Measurements from ENCODE around the gene FBXL16. TPM values are rescaled to one million over a fixed set of nuclear protein-coding genes. Genes with fewer than 3 reads are reported as not detected.
A peak's percentile ranks its signal among the peaks of the same experiment; 100 is the strongest.
"Not testable (repeated sequence)": the region's sequence is repeated elsewhere in the genome, so short reads cannot be mapped to it uniquely, and the experiment has no call there.

The FBXL16 gene
- total and polyA plus RNA-seq, 11 donors: 0.03 to 1.00 (median 0.59) TPM; not detected in 6

DNA sequence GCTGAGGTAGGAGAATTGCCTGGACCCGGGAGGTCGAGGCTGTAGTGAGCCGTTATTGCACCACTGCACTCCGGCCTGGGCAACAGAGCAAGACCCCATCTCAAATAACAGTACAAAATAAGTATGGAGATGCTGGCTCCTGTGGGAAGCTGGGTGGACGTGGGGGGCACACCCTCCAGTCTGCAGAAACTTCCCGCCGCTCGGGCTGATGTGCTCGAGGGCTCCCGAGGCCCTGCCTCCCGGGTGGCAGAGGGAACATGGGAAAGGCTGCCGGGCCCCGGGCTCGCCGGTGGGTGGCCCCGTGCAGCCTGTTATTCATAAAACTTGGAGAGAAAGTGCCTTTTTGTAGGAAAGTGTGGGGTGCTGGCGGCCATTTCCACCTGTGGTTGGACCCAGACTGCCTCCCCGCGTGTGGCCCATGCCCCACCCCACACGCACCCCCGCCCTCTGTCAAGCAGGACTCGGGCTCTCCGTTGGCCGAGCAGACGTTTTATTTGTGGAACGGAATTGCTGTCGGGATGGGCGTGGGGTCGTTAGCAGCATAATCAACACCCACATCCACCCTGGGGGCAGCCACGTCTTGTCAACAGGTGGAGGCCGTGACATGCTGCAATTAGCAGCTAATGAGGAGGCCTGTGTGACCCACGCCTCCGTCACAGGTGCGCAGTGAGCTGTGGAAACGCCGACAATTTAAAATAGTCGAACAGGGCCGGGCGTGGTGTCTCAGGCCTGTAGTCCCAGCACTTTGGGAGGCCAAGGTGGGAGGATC, 42.6 kb upstream of the FBXL16 start:
- no peak overlapping the region for H3K27ac ChIP-seq
- no peaks in the 10 kb centered on the region for H3K36me3 ChIP-seq
- peaks cover 0 to 29% (median 0%) of the 10 kb centered on the region in 9 donors for H3K27me3 ChIP-seq
- intact Hi-C loops (cut with DNase I): loop anchor here in 1 of 10 donors (5.0 kb wide), 1 partner anchor 36 kb away; no protein-coding TSS in a partner anchor
- DNase-seq: peak in 1 of 5 donors; percentile 4
- ATAC-seq: no peak
- no peak for TF ChIP-seq POLR2A (IDR thresholded peaks at IDR 0.05)
- TF ChIP-seq, protein P1, sequence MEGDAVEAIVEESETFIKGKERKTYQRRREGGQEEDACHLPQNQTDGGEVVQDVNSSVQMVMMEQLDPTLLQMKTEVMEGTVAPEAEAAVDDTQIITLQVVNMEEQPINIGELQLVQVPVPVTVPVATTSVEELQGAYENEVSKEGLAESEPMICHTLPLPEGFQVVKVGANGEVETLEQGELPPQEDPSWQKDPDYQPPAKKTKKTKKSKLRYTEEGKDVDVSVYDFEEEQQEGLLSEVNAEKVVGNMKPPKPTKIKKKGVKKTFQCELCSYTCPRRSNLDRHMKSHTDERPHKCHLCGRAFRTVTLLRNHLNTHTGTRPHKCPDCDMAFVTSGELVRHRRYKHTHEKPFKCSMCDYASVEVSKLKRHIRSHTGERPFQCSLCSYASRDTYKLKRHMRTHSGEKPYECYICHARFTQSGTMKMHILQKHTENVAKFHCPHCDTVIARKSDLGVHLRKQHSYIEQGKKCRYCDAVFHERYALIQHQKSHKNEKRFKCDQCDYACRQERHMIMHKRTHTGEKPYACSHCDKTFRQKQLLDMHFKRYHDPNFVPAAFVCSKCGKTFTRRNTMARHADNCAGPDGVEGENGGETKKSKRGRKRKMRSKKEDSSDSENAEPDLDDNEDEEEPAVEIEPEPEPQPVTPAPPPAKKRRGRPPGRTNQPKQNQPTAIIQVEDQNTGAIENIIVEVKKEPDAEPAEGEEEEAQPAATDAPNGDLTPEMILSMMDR (IDR thresholded peaks at IDR 0.05): no peak
- no peaks in the 10 kb centered on the region for H3K9me3 ChIP-seq
- H3K4me3 ChIP-seq: no peak overlapping the region
- 80 to 89% (median 83%) methylated on average over 38 to 39 of the region's 39 CpGs for WGBS, 4 donors
- peaks cover 0 to 3% (median 0%) of the 10 kb centered on the region in 12 donors for H3K4me1 ChIP-seq

DNA sequence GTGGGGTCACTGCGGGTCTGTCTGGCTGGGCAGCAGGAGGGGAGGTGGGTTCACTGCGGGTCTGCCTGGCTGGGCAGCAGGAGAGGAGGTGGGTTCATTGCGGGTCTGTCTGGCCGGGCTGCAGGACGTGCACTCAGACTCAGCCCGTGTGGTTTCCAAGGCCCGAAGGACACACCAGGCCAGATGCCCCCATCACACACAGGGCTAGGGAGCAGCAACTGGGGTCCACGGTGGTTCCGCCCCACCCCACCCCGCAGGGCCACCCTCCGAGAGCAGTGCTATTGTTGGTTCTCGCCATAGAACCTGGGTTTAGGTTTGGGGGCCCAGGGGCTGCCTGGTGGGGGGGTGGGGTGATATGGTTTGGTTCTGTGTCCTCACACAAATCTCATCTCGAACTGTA, 41.0 kb upstream of the FBXL16 start:
- Histone ChIP-seq H3K27ac (no peak overlapping the region), H3K4me3 (no peak overlapping the region), H3K4me1 (no peaks in the 10 kb centered on the region), H3K36me3 (no peaks in the 10 kb centered on the region), H3K27me3 (peaks cover 0 to 28% (median 0%) of the 10 kb centered on the region in 9 donors), H3K9me3 (no peaks in the 10 kb centered on the region)
- 38 to 84% (median 61%) methylated on average over 1 to 13 of the region's 13 CpGs for WGBS, 4 donors
- TF ChIP-seq, protein P1 (IDR thresholded peaks at IDR 0.05): no peak
- no peak for TF ChIP-seq POLR2A (IDR thresholded peaks at IDR 0.05)
- DNase-seq (no peak), ATAC-seq (no peak)
- intact Hi-C loops (cut with DNase I): loop anchor here in 1 of 10 donors (5.0 kb wide), 1 partner anchor 34 kb away; no protein-coding TSS in a partner anchor

DNA sequence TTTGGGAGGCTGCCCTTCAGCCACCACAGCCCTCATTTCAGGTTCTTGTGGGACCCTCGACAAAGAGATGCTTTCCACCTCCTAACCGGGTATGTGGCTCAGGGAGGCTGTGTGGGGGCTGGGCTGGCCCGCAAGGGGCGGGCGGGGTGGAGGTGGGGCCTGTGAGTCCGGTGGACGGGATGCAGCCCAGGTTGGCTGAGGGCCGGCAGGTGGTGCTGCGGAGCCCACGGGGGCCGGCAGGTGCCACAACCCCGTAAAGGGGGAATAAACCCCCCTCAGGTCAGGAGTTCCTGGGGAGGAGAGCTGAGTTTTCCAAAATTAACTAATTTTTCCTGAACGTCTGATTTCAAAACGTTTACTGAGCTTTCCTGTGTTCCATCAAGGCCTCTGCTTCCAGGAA, 40.1 kb upstream of the FBXL16 start:
- Histone ChIP-seq H3K4me1 (peaks cover 0 to 5% (median 4%) of the 10 kb centered on the region in 12 donors), H3K27ac (no peak overlapping the region), H3K9me3 (no peaks in the 10 kb centered on the region), H3K36me3 (no peaks in the 10 kb centered on the region), H3K27me3 (peaks cover 0 to 27% (median 0%) of the 10 kb centered on the region in 9 donors), H3K4me3 (no peak overlapping the region)
- WGBS, 4 donors: 3 to 5% (median 5%) methylated on average over 12 to 14 of the region's 14 CpGs
- intact Hi-C loops (cut with DNase I): loop anchor here in 1 of 10 donors (5.0 kb wide), 1 partner anchor 33 kb away; no protein-coding TSS in a partner anchor
- ATAC-seq: no peak
- DNase-seq: no peak
- no peak for TF ChIP-seq POLR2A (IDR thresholded peaks at IDR 0.05)
- TF ChIP-seq, protein P1 (IDR thresholded peaks at IDR 0.05): peak in 4 of 12 donors; percentile 5 to 30 (median 14)

DNA sequence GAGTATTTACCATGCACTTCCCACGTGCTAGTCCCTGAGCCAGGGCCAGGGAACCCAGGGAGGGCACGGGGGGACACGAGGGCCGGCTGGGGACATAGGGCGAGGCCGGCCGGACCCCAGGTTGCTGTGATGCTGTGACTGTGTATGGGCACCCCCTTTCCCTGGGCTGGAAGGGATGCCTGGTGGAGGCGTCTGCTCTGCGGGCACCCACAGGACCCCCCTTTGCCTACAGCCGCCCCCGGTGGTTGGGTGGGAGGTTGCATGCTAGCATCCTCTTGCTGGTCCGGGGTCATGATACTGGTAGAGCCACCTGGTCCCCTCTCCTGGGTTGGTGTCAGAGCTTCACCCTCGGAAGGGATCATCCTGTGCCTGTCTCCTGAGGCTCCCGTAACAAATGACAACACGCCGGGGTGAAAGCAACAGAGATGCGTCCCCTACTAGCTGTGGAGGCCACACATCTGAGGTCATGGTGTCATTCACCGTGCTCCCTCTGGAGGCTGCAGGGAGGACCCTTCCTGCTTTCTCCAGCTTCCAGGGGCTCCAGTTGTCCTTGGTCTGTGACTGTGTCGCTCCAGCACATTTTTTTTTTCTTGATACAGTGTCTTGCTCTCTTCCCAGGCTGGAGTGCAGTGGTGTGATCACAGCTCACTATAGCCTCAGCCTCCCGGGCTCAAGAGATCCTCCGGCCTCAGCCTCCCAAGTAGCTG, 38.3 kb upstream of the FBXL16 start:
- no peak overlapping the region for H3K4me3 ChIP-seq
- TF ChIP-seq, protein P1 (IDR thresholded peaks at IDR 0.05): no peak
- no peak for TF ChIP-seq POLR2A (IDR thresholded peaks at IDR 0.05)
- H3K27ac ChIP-seq: no peak overlapping the region
- no peaks in the 10 kb centered on the region for H3K9me3 ChIP-seq
- peaks cover 4 to 18% (median 12%) of the 10 kb centered on the region in 12 donors for H3K4me1 ChIP-seq
- intact Hi-C loops (cut with DNase I): no loop called here
- no peak for DNase-seq
- no peak for ATAC-seq
- 72 to 83% (median 77%) methylated on average over 12 to 21 of the region's 21 CpGs for WGBS, 4 donors
- peaks cover 0 to 27% (median 0%) of the 10 kb centered on the region in 9 donors for H3K27me3 ChIP-seq
- peaks cover 0 to 4% (median 0%) of the 10 kb centered on the region in 9 donors for H3K36me3 ChIP-seq

DNA sequence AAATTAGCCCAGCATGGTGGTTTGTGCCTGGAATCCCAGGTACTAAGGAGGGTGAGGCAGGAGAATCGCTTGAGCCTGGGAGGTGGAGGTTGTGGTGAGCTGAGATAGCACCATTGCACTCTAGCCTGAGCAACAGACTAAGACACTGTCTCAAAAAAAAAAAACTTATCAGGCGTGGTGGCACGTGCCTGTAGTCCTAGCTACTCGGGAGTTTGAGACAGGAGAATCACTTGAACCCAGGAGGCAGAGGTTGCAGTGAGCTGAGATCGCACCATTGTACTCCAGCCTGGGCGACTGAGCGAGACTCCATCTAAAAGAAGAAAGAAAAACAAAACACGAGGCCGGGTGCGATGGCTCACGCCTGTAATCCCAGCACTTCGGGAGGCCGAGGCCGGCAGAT, 37.3 kb upstream of the FBXL16 start:
- H3K36me3 ChIP-seq: peaks cover 0 to 11% (median 2%) of the 10 kb centered on the region in 9 donors
- WGBS, 4 donors: 74 to 81% (median 75%) methylated on average over 14 of the region's 14 CpGs
- not testable (repeated sequence) for DNase-seq

More for the DNA sequence above, 37.3 kb upstream of the FBXL16 start:
- H3K27ac ChIP-seq; ATAC-seq; intact Hi-C loops (cut with DNase I); H3K4me3 ChIP-seq; H3K9me3 ChIP-seq: not testable (repeated sequence)
- Histone ChIP-seq H3K27me3 (peaks cover 0 to 27% (median 0%) of the 10 kb centered on the region in 9 donors), H3K4me1 (peaks cover 4 to 18% (median 12%) of the 10 kb centered on the region in 12 donors)
